ENCODE data around the gene CWC25.

DNA sequence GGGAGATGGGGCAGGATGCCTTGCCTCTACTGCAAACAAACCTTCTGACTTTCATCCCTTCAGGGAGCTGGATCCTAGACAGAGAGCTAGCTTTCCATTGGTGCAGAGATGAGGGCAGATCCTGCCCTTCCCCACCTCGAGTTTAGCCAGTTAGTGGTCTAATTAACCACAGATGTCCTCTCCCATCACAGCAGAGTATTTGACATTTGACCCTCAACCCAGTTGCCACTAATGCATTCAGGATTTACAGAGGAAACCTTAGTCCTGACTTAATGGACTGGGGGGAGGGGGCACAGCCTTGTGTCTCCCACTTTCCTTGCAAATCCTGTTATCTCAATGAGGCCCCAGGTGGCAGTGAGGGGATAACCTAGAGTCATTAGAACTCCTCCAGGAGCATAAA is 35.9 kb downstream of the CWC25 start:
- TF ChIP-seq, protein P1, sequence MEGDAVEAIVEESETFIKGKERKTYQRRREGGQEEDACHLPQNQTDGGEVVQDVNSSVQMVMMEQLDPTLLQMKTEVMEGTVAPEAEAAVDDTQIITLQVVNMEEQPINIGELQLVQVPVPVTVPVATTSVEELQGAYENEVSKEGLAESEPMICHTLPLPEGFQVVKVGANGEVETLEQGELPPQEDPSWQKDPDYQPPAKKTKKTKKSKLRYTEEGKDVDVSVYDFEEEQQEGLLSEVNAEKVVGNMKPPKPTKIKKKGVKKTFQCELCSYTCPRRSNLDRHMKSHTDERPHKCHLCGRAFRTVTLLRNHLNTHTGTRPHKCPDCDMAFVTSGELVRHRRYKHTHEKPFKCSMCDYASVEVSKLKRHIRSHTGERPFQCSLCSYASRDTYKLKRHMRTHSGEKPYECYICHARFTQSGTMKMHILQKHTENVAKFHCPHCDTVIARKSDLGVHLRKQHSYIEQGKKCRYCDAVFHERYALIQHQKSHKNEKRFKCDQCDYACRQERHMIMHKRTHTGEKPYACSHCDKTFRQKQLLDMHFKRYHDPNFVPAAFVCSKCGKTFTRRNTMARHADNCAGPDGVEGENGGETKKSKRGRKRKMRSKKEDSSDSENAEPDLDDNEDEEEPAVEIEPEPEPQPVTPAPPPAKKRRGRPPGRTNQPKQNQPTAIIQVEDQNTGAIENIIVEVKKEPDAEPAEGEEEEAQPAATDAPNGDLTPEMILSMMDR (conservative IDR thresholded peaks at IDR 0.05; ENCODE audit: low read depth in 2 of 2), result no peak
- TF ChIP-seq CREB1 (CRISPR knock-in tag; IDR thresholded peaks at IDR 0.05; ENCODE audit: low read depth), result no peak
- no peak for TF ChIP-seq EZH2phosphoT487 (IDR thresholded peaks at IDR 0.05; ENCODE audit: unreplicated experiment)
- TF ChIP-seq, protein P2, sequence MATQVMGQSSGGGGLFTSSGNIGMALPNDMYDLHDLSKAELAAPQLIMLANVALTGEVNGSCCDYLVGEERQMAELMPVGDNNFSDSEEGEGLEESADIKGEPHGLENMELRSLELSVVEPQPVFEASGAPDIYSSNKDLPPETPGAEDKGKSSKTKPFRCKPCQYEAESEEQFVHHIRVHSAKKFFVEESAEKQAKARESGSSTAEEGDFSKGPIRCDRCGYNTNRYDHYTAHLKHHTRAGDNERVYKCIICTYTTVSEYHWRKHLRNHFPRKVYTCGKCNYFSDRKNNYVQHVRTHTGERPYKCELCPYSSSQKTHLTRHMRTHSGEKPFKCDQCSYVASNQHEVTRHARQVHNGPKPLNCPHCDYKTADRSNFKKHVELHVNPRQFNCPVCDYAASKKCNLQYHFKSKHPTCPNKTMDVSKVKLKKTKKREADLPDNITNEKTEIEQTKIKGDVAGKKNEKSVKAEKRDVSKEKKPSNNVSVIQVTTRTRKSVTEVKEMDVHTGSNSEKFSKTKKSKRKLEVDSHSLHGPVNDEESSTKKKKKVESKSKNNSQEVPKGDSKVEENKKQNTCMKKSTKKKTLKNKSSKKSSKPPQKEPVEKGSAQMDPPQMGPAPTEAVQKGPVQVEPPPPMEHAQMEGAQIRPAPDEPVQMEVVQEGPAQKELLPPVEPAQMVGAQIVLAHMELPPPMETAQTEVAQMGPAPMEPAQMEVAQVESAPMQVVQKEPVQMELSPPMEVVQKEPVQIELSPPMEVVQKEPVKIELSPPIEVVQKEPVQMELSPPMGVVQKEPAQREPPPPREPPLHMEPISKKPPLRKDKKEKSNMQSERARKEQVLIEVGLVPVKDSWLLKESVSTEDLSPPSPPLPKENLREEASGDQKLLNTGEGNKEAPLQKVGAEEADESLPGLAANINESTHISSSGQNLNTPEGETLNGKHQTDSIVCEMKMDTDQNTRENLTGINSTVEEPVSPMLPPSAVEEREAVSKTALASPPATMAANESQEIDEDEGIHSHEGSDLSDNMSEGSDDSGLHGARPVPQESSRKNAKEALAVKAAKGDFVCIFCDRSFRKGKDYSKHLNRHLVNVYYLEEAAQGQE (IDR thresholded peaks at IDR 0.05; ENCODE audit: unreplicated experiment), result no peak
- no peak for TF ChIP-seq NANOG (IDR thresholded peaks at IDR 0.05; ENCODE audit: borderline replicate concordance)
- TF ChIP-seq, protein P3, sequence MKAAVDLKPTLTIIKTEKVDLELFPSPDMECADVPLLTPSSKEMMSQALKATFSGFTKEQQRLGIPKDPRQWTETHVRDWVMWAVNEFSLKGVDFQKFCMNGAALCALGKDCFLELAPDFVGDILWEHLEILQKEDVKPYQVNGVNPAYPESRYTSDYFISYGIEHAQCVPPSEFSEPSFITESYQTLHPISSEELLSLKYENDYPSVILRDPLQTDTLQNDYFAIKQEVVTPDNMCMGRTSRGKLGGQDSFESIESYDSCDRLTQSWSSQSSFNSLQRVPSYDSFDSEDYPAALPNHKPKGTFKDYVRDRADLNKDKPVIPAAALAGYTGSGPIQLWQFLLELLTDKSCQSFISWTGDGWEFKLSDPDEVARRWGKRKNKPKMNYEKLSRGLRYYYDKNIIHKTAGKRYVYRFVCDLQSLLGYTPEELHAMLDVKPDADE (IDR thresholded peaks at IDR 0.05), result no peak
- TF ChIP-seq POLR2AphosphoS5 (IDR thresholded peaks at IDR 0.05; ENCODE audit: low read depth), result no peak
- no peak for TF ChIP-seq EZH2 (IDR thresholded peaks at IDR 0.05; ENCODE audit: low read depth, unreplicated experiment)
- no peak for TF ChIP-seq ZNF331 (CRISPR knock-in tag; IDR thresholded peaks at IDR 0.05; ENCODE audit: low read depth)
- no peak for TF ChIP-seq JUNB (IDR thresholded peaks at IDR 0.05; ENCODE audit: unreplicated experiment)
- no peak for TF ChIP-seq STAT1 (IDR thresholded peaks at IDR 0.05; ENCODE audit: unreplicated experiment)

All from GM23338 (cell line).